Esophagus muscularis mucosa (tissue), 3 donors: Measurements from ENCODE around the gene AKT1.

ENCODE experiments used
- POLR2A ChIP-seq: fragments of 450-650 bp; IDR thresholded peaks from one replicate; pipeline ENCODE4 v1.6.1; 2017; ENCODE audit warnings: antibody characterized with exemption, moderate library complexity, mild to moderate bottlenecking, low read depth
- TF ChIP-seq, protein P1 (sequence below), 3 experiments: fragments of 200-600 bp in 2 of 3; fragments of 450-650 bp in 1 of 3; sonication (generic) in 2 of 3; IDR thresholded peaks; one replicate each; pipeline ENCODE4 v1.5.1; 2017 to 2019; ENCODE audit warnings: antibody characterized with exemption in 3 of 3, mild to moderate bottlenecking in 2 of 3, moderate library complexity in 1 of 3

DNA sequence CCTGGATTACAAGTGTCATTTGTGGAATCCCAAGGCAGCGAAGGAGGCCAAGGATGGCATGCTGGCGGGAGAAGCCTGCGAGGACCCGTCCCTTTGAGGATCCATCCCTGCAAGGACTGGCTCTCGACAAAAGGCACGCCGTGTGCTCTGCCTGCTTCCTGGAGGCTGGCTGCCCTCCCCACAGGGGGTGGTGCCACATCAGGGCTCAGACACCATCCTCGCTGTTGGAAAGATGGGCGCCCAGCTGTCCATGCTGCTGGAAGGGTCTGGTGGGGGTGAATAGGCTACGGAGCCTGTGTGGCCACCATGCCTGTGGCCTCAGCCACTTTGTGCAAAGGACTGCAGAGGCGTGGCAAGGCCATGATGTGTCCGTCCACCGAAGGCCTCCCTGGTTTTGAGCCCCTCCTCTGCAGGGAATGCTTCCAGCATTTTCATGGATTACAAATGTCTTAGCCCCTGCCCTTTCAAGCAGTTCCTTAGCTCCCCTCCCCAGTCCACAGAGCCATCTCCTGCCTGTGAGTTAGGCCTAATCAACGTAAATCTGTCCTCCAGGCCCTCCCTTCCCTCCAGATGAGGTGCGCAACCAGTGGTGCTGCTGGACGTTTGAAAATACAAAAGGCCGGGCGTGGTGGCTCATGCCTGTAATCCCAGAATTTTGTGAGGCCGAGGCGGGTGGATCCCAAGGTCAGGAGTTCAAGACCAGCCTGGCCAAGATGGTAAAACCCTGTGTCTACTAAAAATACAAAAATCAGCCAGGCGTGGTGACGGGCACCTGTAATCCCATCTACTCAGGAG, 27.5 kb upstream of the AKT1 start:
- no peak for TF ChIP-seq POLR2A
- TF ChIP-seq, protein P1, sequence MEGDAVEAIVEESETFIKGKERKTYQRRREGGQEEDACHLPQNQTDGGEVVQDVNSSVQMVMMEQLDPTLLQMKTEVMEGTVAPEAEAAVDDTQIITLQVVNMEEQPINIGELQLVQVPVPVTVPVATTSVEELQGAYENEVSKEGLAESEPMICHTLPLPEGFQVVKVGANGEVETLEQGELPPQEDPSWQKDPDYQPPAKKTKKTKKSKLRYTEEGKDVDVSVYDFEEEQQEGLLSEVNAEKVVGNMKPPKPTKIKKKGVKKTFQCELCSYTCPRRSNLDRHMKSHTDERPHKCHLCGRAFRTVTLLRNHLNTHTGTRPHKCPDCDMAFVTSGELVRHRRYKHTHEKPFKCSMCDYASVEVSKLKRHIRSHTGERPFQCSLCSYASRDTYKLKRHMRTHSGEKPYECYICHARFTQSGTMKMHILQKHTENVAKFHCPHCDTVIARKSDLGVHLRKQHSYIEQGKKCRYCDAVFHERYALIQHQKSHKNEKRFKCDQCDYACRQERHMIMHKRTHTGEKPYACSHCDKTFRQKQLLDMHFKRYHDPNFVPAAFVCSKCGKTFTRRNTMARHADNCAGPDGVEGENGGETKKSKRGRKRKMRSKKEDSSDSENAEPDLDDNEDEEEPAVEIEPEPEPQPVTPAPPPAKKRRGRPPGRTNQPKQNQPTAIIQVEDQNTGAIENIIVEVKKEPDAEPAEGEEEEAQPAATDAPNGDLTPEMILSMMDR (IDR thresholded peaks at IDR 0.05): no peak
